ENCODE data around the gene KLF5. TPM values are rescaled to one million over a fixed set of nuclear protein-coding genes. Genes with fewer than 3 reads are reported as not detected.

KLF5 gene
- polyA plus RNA-seq, 1 of the 3 experiments (the other 2 are of a cell fraction): 2.7 TPM

DNA sequence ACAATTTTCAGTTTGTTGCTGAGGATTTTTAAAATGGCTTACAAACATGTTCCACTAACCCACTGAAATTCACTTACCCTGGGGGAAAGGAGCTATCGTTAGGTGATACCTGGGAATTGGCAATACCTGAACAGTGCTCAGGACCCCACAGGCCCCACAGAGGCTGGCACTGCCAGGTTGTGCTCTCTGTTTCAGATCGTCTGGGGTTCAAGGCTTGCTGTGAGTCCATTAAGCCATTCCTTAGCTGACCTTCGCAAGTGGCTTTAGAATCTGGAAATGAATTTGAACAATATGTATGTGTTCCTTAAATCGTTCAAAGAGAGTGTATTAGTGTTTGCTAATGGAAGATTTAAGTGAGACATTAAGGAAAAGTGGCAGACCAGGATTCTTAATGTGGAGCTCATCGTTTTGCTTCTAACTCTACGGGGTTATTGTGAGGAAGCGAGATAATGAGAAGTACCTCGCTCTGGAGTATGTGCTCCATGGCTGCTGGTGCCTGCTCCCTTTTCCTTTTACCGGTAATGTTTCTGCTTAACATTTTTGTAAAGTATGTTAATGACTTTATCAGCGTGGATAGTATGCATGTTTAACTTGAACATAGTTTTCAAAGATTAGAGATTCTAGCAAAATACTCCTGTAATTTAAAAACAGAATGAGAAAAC is 13.6 kb downstream of the KLF5 start:
- no peak overlapping the region for H3K9ac ChIP-seq

DNA sequence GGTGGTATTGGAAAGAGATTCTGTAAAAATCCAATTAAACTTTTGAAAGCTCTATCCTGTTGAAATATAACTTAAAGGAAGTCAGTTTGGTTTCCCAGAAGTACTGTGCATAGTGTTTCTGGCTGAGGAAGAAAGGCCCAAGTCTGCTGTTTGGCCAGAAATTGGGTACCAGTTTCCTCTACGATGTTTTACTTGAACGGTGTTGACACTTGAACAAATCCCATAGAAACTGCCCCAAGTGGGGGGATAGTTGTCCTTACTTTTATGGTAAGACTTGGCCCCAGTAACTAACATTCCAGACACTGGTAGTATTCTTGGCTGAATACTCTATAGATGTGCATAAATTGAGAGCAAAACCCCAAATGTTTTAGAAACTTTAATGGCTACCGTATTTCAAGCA is 14.2 kb downstream of the KLF5 start:
- H3K36me3 ChIP-seq (replicated peaks in 1 of 2; ENCODE audit: control insufficient read depth in 1 of 2, insufficient read depth in 2 of 2, low read length in 1 of 2): peaks cover 3 to 4% of the 10 kb centered on the region in 2 experiments
- H3K27ac ChIP-seq (ENCODE audit: low read depth in 2 of 2, low read length in 1 of 2): no peak overlapping the region
- H3K4me2 ChIP-seq: no peak overlapping the region
- peaks cover 0 to 10% of the 10 kb centered on the region in 2 experiments; a peak in 2 of 4 replicates for H3K4me1 ChIP-seq (ENCODE audit: control insufficient read depth in 1 of 2, insufficient read depth in 2 of 2, low read depth in 1 of 2, low read length in 1 of 2)
- H3K4me3 ChIP-seq (ENCODE audit: low read depth in 2 of 2, low read length in 1 of 2): no peak overlapping the region
- no peaks in the 10 kb centered on the region for H4K20me1 ChIP-seq (ENCODE audit: insufficient read depth)
- WGBS (ENCODE audit: low lambda C conversion rate): 90% methylated on average over 3 of the region's 3 CpGs
- H2AFZ ChIP-seq (ENCODE audit: low read depth): no peak overlapping the region
- H3K9me3 ChIP-seq: no peaks in the 10 kb centered on the region
- H3K27me3 ChIP-seq (ENCODE audit: insufficient read depth): no peaks in the 10 kb centered on the region
- no peaks in the 10 kb centered on the region for H3K79me2 ChIP-seq (ENCODE audit: insufficient read depth)
- H3K9ac ChIP-seq: no peak overlapping the region
- POLR2A ChIA-PET: no interaction called here
- DNase-seq: no peak
- CTCF ChIA-PET: interaction anchor here (1.1 to 1.6 kb wide), 3 partner anchors 9 to 14 kb away, joined by 3 to 4 read pairs (median 4); partner anchors contain the start of gene KLF5
- H3K9me2 ChIP-seq: no peaks in the 10 kb centered on the region
- TF ChIP-seq EZH2phosphoT487 (IDR thresholded peaks at IDR 0.05; ENCODE audit: borderline replicate concordance, low read depth): no peak
- TF ChIP-seq MXI1 (IDR thresholded peaks at IDR 0.05; ENCODE audit: low read depth, low read length): no peak
- TF ChIP-seq, protein P1, sequence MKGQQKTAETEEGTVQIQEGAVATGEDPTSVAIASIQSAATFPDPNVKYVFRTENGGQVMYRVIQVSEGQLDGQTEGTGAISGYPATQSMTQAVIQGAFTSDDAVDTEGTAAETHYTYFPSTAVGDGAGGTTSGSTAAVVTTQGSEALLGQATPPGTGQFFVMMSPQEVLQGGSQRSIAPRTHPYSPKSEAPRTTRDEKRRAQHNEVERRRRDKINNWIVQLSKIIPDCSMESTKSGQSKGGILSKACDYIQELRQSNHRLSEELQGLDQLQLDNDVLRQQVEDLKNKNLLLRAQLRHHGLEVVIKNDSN (IDR thresholded peaks at IDR 0.05; ENCODE audit: borderline replicate concordance, low read depth): no peak
- no peak for TF ChIP-seq FOXJ3 (CRISPR knock-in tag; IDR thresholded peaks at IDR 0.05)
- TF ChIP-seq, protein P2, sequence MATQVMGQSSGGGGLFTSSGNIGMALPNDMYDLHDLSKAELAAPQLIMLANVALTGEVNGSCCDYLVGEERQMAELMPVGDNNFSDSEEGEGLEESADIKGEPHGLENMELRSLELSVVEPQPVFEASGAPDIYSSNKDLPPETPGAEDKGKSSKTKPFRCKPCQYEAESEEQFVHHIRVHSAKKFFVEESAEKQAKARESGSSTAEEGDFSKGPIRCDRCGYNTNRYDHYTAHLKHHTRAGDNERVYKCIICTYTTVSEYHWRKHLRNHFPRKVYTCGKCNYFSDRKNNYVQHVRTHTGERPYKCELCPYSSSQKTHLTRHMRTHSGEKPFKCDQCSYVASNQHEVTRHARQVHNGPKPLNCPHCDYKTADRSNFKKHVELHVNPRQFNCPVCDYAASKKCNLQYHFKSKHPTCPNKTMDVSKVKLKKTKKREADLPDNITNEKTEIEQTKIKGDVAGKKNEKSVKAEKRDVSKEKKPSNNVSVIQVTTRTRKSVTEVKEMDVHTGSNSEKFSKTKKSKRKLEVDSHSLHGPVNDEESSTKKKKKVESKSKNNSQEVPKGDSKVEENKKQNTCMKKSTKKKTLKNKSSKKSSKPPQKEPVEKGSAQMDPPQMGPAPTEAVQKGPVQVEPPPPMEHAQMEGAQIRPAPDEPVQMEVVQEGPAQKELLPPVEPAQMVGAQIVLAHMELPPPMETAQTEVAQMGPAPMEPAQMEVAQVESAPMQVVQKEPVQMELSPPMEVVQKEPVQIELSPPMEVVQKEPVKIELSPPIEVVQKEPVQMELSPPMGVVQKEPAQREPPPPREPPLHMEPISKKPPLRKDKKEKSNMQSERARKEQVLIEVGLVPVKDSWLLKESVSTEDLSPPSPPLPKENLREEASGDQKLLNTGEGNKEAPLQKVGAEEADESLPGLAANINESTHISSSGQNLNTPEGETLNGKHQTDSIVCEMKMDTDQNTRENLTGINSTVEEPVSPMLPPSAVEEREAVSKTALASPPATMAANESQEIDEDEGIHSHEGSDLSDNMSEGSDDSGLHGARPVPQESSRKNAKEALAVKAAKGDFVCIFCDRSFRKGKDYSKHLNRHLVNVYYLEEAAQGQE (IDR thresholded peaks at IDR 0.05; ENCODE audit: low read depth, low read length): no peak
- TF ChIP-seq CHD2 (IDR thresholded peaks at IDR 0.05; ENCODE audit: low read length, partially characterized antibody): no peak
- TF ChIP-seq YY1 (IDR thresholded peaks at IDR 0.05; ENCODE audit: low read depth): no peak
- TF ChIP-seq ELF1 (IDR thresholded peaks at IDR 0.05): no peak
- no peak for TF ChIP-seq TCF12 (IDR thresholded peaks at IDR 0.05)
- TF ChIP-seq, protein P3, sequence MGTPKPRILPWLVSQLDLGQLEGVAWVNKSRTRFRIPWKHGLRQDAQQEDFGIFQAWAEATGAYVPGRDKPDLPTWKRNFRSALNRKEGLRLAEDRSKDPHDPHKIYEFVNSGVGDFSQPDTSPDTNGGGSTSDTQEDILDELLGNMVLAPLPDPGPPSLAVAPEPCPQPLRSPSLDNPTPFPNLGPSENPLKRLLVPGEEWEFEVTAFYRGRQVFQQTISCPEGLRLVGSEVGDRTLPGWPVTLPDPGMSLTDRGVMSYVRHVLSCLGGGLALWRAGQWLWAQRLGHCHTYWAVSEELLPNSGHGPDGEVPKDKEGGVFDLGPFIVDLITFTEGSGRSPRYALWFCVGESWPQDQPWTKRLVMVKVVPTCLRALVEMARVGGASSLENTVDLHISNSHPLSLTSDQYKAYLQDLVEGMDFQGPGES (IDR thresholded peaks at IDR 0.05; ENCODE audit: low read depth, low read length): no peak
- no peak for TF ChIP-seq JUND (IDR thresholded peaks at IDR 0.05)
- no peaks in the 10 kb centered on the region for H3F3A ChIP-seq (replicated peaks; ENCODE audit: insufficient read depth)

More for the DNA sequence above, 13.6 kb downstream of the KLF5 start:
- ChIA-PET POLR2A (no interaction called here), CTCF (interaction anchor here (1.1 to 1.6 kb wide), 3 partner anchors 10 to 14 kb away, joined by 3 to 4 read pairs (median 4); partner anchors contain the start of gene KLF5)
- Histone ChIP-seq H3K9me3 (no peaks in the 10 kb centered on the region), H3K4me1 (ENCODE audit: control insufficient read depth in 1 of 2, insufficient read depth in 2 of 2, low read depth in 1 of 2, low read length in 1 of 2) (peaks cover 0 to 10% of the 10 kb centered on the region in 2 experiments; a peak in 2 of 4 replicates), H3K36me3 (replicated peaks in 1 of 2; ENCODE audit: control insufficient read depth in 1 of 2, insufficient read depth in 2 of 2, low read length in 1 of 2) (peaks cover 3 to 4% of the 10 kb centered on the region in 2 experiments), H3K27me3 (ENCODE audit: insufficient read depth) (no peaks in the 10 kb centered on the region), H4K20me1 (ENCODE audit: insufficient read depth) (no peaks in the 10 kb centered on the region), H3K9me2 (no peaks in the 10 kb centered on the region), H3F3A (replicated peaks; ENCODE audit: insufficient read depth) (no peaks in the 10 kb centered on the region), H3K4me3 (ENCODE audit: low read depth in 2 of 2, low read length in 1 of 2) (no peak overlapping the region), H3K79me2 (ENCODE audit: insufficient read depth) (no peaks in the 10 kb centered on the region), H3K27ac (ENCODE audit: low read depth in 2 of 2, low read length in 1 of 2) (no peak overlapping the region), H3K4me2 (no peak overlapping the region), H2AFZ (ENCODE audit: low read depth) (no peak overlapping the region)
- no peak for TF ChIP-seq FOSL2 (IDR thresholded peaks at IDR 0.05; ENCODE audit: borderline replicate concordance, low read depth)
- TF ChIP-seq POLR2AphosphoS5 (IDR thresholded peaks at IDR 0.05; ENCODE audit: low read depth, low read length): no peak
- TF ChIP-seq, protein P2 (IDR thresholded peaks at IDR 0.05; ENCODE audit: low read depth, low read length): no peak
- no peak for TF ChIP-seq SMC3 (IDR thresholded peaks at IDR 0.05; ENCODE audit: low read depth, low read length)
- no peak for TF ChIP-seq NRF1 (IDR thresholded peaks at IDR 0.05; ENCODE audit: low read depth, low read length)
- no peak for TF ChIP-seq TCF12 (IDR thresholded peaks at IDR 0.05)
- TF ChIP-seq FOXJ3 (CRISPR knock-in tag; IDR thresholded peaks at IDR 0.05): no peak
- no peak for TF ChIP-seq FOXM1 (IDR thresholded peaks at IDR 0.05; ENCODE audit: low read depth)
- no peak for TF ChIP-seq NFIC (IDR thresholded peaks at IDR 0.05; ENCODE audit: borderline replicate concordance)
- no peak for TF ChIP-seq YY1 (IDR thresholded peaks at IDR 0.05; ENCODE audit: low read depth)
- WGBS (ENCODE audit: low lambda C conversion rate): 80% methylated on average over 10 of the region's 10 CpGs
- DNase-seq: no peak
